Activated T-cell treated with anti-CD3 and anti-CD28 coated beads, Interleukin-2, amount 50 U/mL, for 1 hour (primary cell): ENCODE results near the gene HES2.
"Not testable (repeated sequence)": the region's sequence is repeated elsewhere in the genome, so short reads cannot be mapped to it uniquely, and the experiment has no call there.

Experiments used
- DNase-seq: peaks from one replicate; pipeline ENCODE4 v3.0.0-alpha.2; 2020

Gene HES2

GRCh38 chr1:6419804-6420453 is at the start of gene HES2:
Gene HES2, minus strand, starts transcription at chr1:6419919. Its CDS starts 99 bp downstream, at chr1:6419820.
- peak; percentile 35 for DNase-seq

- DNase-seq: no peak
These were observed 49.2 kb upstream of the HES2 start for GRCh38 chr1:6468729-6469461.

GRCh38 chr1:6467744-6468688 is 48.3 kb upstream of the HES2 start:
- no peak for DNase-seq

GRCh38 chr1:6467224-6467623 is 47.5 kb upstream of the HES2 start:
- no peak for DNase-seq

GRCh38 chr1:6466751-6467150 is 47.0 kb upstream of the HES2 start:
- DNase-seq: no peak

- peak; percentile 72 for DNase-seq
These were observed 46.3 kb upstream of the HES2 start, which contains the start of gene TNFRSF25 for GRCh38 chr1:6466023-6466422. Gene TNFRSF25, minus strand, starts transcription at chr1:6466173. Its CDS starts 66 bp downstream, at chr1:6466107.

- peak; percentile 66 for DNase-seq
These were observed 45.8 kb upstream of the HES2 start for GRCh38 chr1:6465461-6466005.

GRCh38 chr1:6464915-6465314 is 45.2 kb upstream of the HES2 start:
- no peak for DNase-seq

- peak; percentile 60 for DNase-seq
These were observed 44.8 kb upstream of the HES2 start for GRCh38 chr1:6464514-6464836.

GRCh38 chr1:6463120-6463412 is 43.3 kb upstream of the HES2 start:
- DNase-seq: no peak

- DNase-seq: no peak
These were observed 42.8 kb upstream of the HES2 start for GRCh38 chr1:6462412-6463119.

GRCh38 chr1:6461538-6462411 is 42.1 kb upstream of the HES2 start:
- DNase-seq: no peak

- no peak for DNase-seq
These were observed 41.4 kb upstream of the HES2 start for GRCh38 chr1:6461051-6461530.

- peak; percentile 93 for DNase-seq
These were observed 40.8 kb upstream of the HES2 start for GRCh38 chr1:6460301-6461050.

- DNase-seq: peak; percentile 73
These were observed 40.1 kb upstream of the HES2 start for GRCh38 chr1:6459850-6460265.

- DNase-seq: no peak
These were observed 37.2 kb upstream of the HES2 start for GRCh38 chr1:6456800-6457466.

GRCh38 chr1:6455752-6456520 is 36.2 kb upstream of the HES2 start:
- not testable (repeated sequence) for DNase-seq

GRCh38 chr1:6454856-6455751 is 35.4 kb upstream of the HES2 start:
- DNase-seq: peak; percentile 67
